ENCODE measurements around the gene ZSCAN23. TPM values are rescaled to one million over a fixed set of nuclear protein-coding genes. Genes with fewer than 3 reads are reported as not detected.
A peak's percentile ranks its signal among the peaks of the same experiment; 100 is the strongest.

ZSCAN23 gene
- total and polyA plus RNA-seq, 2 of the 8 experiments (the other 6 are each of a cell fraction or from before 2014, with no cell fraction given): 0.74 to 5.3 TPM

DNA sequence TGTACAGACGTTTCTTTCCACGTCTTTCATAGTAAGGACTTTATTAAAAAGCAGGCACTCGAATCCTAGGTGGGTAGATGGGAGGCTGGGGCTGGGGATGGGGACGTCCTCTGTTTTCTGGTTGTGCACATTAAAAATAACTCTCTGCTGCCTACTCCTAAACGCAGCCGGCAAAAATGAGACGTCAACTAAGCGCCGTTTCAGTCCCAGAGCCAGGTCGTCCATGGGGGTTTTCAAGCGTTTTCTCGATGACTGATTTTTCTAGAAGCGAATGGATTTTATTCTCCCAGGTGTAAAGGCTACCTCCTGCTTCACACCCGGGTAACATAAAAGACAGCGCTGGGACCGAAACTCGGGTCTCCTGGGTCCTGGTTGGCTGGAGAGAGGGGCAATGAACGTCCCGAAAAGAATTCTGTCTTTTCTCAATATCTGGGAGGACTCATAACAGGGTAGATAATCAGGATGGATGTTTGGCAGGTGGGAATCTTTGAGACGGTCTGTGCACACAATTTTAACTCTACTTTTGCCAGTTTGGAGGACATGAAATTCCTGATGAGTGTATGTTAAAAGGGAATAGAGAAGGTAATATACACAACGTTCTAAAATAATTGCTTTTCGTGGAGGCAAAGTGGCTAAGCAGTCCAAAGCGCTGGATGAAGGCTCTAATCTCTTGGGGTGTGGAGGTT lies 47.1 kb upstream of the ZSCAN23 start:
- Histone ChIP-seq H3K56ac (replicated peaks; ENCODE audit: insufficient read length, low read depth, low read length) (peak overlapping the region; percentile 56), H3K27me3 (replicated peaks in 1 of 4; ENCODE audit: control insufficient read depth in 3 of 4, extremely low read depth in 1 of 4, insufficient read depth in 3 of 4, low read length in 3 of 4) (peaks cover 0 to 2% (median 0%) of the 10 kb centered on the region in 4 experiments; a peak in 2 of 7 replicates), H3K9ac (replicated peaks in 1 of 4; ENCODE audit: extremely low read depth in 1 of 4, low read depth in 3 of 4, low read length in 3 of 4) (peak overlapping the region; percentile 10 to 70 (median 66); a peak in 5 of 7 replicates), H3K23ac (ENCODE audit: insufficient read length) (no peak overlapping the region), H2BK15ac (ENCODE audit: low read length) (no peak overlapping the region), H2BK5ac (ENCODE audit: low read depth, low read length) (no peak overlapping the region), H3K27ac (ENCODE audit: low read depth, low read length) (no peak overlapping the region), H2BK12ac (ENCODE audit: low read depth, low read length) (no peak overlapping the region), H3K23me2 (ENCODE audit: low read depth, low read length) (peaks cover 7% of the 10 kb centered on the region), H2BK20ac (ENCODE audit: low read length) (no peak overlapping the region), H2AK5ac (ENCODE audit: low read depth, low read length) (no peak overlapping the region), H3K4me2 (ENCODE audit: insufficient read depth in 1 of 2, low read depth in 2 of 2, low read length in 2 of 2) (peak overlapping the region; percentile 74 to 91), H3K14ac (ENCODE audit: insufficient read length) (no peak overlapping the region), H4K20me1 (replicated peaks in 1 of 2; ENCODE audit: control insufficient read depth in 1 of 2, insufficient read depth in 2 of 2, low read length in 2 of 2) (no peaks in the 10 kb centered on the region), H4K5ac (ENCODE audit: insufficient read length, low read depth, low read length) (no peak overlapping the region), H3K79me1 (ENCODE audit: low read depth, low read length) (no peaks in the 10 kb centered on the region), H3K79me2 (ENCODE audit: control insufficient read depth in 1 of 2, insufficient read depth in 2 of 2, low read length in 2 of 2) (no peaks in the 10 kb centered on the region), H2BK120ac (replicated peaks; ENCODE audit: low read depth, low read length) (no peak overlapping the region), H4K8ac (ENCODE audit: extremely low read depth, insufficient read depth, low read length) (no peak overlapping the region), H3K9me3 (ENCODE audit: insufficient read depth in 2 of 2, low read depth in 1 of 2, low read length in 1 of 2) (no peaks in the 10 kb centered on the region), H3K4me1 (replicated peaks in 1 of 4; ENCODE audit: control insufficient read depth in 3 of 4, insufficient read depth in 4 of 4, low read length in 3 of 4) (peaks cover 0 to 6% (median 2%) of the 10 kb centered on the region in 4 experiments; a peak in 2 of 7 replicates), H3K18ac (ENCODE audit: extremely low read depth, low read length) (no peak overlapping the region), H2AFZ (ENCODE audit: low read length) (peak overlapping the region; percentile 65), H3K4me3 (ENCODE audit: extremely low read depth in 1 of 4, insufficient read depth in 2 of 4, low read depth in 3 of 4, low read length in 4 of 4) (peak overlapping the region; percentile 69 to 80 (median 76)), H4K91ac (replicated peaks; ENCODE audit: insufficient read length, low read length) (no peak overlapping the region), H3K4ac (replicated peaks; ENCODE audit: insufficient read length, low read depth, low read length) (no peak overlapping the region), H3K36me3 (ENCODE audit: control insufficient read depth in 2 of 4, insufficient read depth in 4 of 4, low read length in 3 of 4) (no peaks in the 10 kb centered on the region)
- DNase-seq (ENCODE audit: low read depth in 1 of 2, low spot score in 2 of 2) (no peak), FAIRE-seq (no peak)
- POLR2A ChIA-PET (ENCODE audit: partially characterized antibody): no interaction called here
- WGBS, 2 experiments (ENCODE audit: extremely low coverage in 1 of 2, insufficient coverage in 1 of 2, insufficient read length in 1 of 2, insufficient replicate concordance in 2 of 2, low coverage in 1 of 2, low lambda C conversion rate in 2 of 2, missing lambda C conversion rate in 1 of 2): 15% methylated on average over 23 of the region's 23 CpGs; no CpG with 5 or more reads in 1 of the 2 experiments
- TF ChIP-seq SIRT6 (IDR thresholded peaks at IDR 0.05; ENCODE audit: low read length): no peak
- TF ChIP-seq RBBP5 (IDR thresholded peaks at IDR 0.05; ENCODE audit: borderline replicate concordance, low read depth, low read length): no peak; the same call in 1 of the 2 replicates
- no peak for TF ChIP-seq KDM1A (IDR thresholded peaks at IDR 0.05; ENCODE audit: borderline replicate concordance, low read length)
- peak; percentile 30 for TF ChIP-seq KDM4A (IDR thresholded peaks at IDR 0.05; ENCODE audit: low read depth, low read length, severe bottlenecking)
- no peak for TF ChIP-seq MAFK (IDR thresholded peaks at IDR 0.05; ENCODE audit: low read depth, low read length)
- TF ChIP-seq CREB1 (IDR thresholded peaks at IDR 0.05): 0 out of 2 replicates have a peak, but pooled peaks have one; percentile 24
- TF ChIP-seq NRF1 (IDR thresholded peaks at IDR 0.05; ENCODE audit: low read depth, low read length): no peak
- CTCF ChIA-PET (ENCODE audit: partially characterized antibody): no interaction called here

All from H1 (cell line).